SKM-1 (cell line): Measurements from ENCODE around the gene PELI3.
A peak's percentile ranks its signal among the peaks of the same experiment; 100 is the strongest.
"Not testable (repeated sequence)": the region's sequence is repeated elsewhere in the genome, so short reads cannot be mapped to it uniquely, and the experiment has no call there.

Experiments used
- DNase-seq: peaks from one replicate; lab custom pipeline; 2025; ENCODE audit not compliant: unreplicated experiment; lab: John Stamatoyannopoulos, UW

PELI3 gene

GRCh38 chr11:66447012-66447411 lies 19.7 kb upstream of the PELI3 start:
- no peak for DNase-seq

GRCh38 chr11:66448523-66448922 lies 18.2 kb upstream of the PELI3 start:
- no peak for DNase-seq

- DNase-seq: peak; percentile 44
These were observed 16.1 kb upstream of the PELI3 start for GRCh38 chr11:66450560-66450959.

- no peak for DNase-seq
These were observed 15.0 kb upstream of the PELI3 start for GRCh38 chr11:66451663-66452062.

GRCh38 chr11:66454247-66454646 lies 12.5 kb upstream of the PELI3 start:
- no peak for DNase-seq

- no peak for DNase-seq
These were observed 11.9 kb upstream of the PELI3 start for GRCh38 chr11:66454828-66455227.

GRCh38 chr11:66457826-66458225 lies 8.9 kb upstream of the PELI3 start:
- peak; percentile 31 for DNase-seq

GRCh38 chr11:66459138-66459778 lies 7.4 kb upstream of the PELI3 start:
- no peak for DNase-seq

GRCh38 chr11:66462010-66462409 lies 4.7 kb upstream of the PELI3 start:
- DNase-seq: no peak

GRCh38 chr11:66462911-66463310 lies 3.8 kb upstream of the PELI3 start:
- DNase-seq: no peak

GRCh38 chr11:66464116-66464515 lies 2.6 kb upstream of the PELI3 start:
- not testable (repeated sequence) for DNase-seq

- DNase-seq: no peak
These were observed 1.8 kb upstream of the PELI3 start for GRCh38 chr11:66464916-66465315.

GRCh38 chr11:66465373-66466224 lies 1.1 kb upstream of the PELI3 start:
- DNase-seq: no peak

GRCh38 chr11:66467034-66467659 lies 442 bp downstream of the PELI3 start:
- no peak for DNase-seq

- peak; percentile 51 for DNase-seq
These were observed 1.1 kb downstream of the PELI3 start for GRCh38 chr11:66467756-66468155.

GRCh38 chr11:66468691-66469090 lies 2.0 kb downstream of the PELI3 start:
- DNase-seq: no peak

- no peak for DNase-seq
These were observed 2.7 kb downstream of the PELI3 start for GRCh38 chr11:66469441-66469840.

- DNase-seq: no peak
These were observed 3.3 kb downstream of the PELI3 start for GRCh38 chr11:66470015-66470414.

GRCh38 chr11:66471142-66471541 lies 4.4 kb downstream of the PELI3 start:
- no peak for DNase-seq

- DNase-seq: no peak
These were observed 5.3 kb downstream of the PELI3 start for GRCh38 chr11:66472054-66472453.

- no peak for DNase-seq
These were observed 6.5 kb downstream of the PELI3 start for GRCh38 chr11:66473167-66473566.
